HG03103 (cell line): Measurements from ENCODE around the gene AUTS2.
"Not testable (repeated sequence)": the region's sequence is repeated elsewhere in the genome, so short reads cannot be mapped to it uniquely, and the experiment has no call there.

ENCODE experiments used
- ATAC-seq: cut with Tn5 transposase; IDR thresholded peaks from one replicate; pipeline ENCODE4 v1.9.1; 2021; ENCODE audit warnings: low read depth; ENCODE audit not compliant: unreplicated experiment

Gene AUTS2

GRCh38 chr7:70729553-70730157 lies 1131.4 kb downstream of the AUTS2 start:
- ATAC-seq = not testable (repeated sequence)

GRCh38 chr7:70730451-70731110 lies 1132.3 kb downstream of the AUTS2 start:
- no peak for ATAC-seq

DNA sequence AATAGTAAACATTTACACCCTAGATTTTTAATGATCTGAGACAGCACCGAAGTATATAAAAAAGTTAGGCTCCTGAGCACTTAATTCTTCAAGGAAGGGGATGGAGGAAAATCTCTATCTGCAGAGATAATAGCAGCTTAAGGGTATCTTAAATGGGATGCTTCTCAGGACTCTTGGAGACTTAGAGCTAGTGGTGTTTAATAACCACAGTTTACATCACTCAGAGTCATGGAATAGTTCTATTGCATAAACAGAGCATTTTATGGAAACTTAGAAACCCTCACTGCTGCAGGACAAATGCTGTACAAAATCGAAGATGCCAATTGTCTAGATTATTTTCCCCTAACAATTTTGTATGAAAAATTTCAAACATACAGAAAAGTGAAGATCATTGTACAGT lies 1134.8 kb downstream of the AUTS2 start:
- no peak for ATAC-seq

DNA sequence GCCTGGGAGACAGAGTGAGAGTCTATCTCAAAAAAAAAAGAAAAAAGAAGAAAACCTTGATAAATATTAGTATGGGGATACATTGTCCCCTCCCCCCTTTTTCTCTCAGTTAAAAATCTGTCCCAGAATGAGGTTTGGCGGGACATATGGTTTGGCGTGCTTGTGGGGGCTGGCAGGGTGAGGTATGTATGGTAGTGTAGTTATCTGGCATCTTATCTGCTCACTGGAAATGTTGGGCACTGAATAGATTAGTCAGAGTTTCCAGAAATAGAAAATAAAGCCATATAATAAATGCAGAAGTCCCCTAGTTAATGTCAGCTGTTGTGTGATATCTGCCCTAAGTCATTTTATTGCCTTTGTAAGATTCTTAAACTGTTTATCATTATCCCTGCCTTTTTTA lies 1136.1 kb downstream of the AUTS2 start:
- ATAC-seq = no peak

GRCh38 chr7:70735313-70735712 lies 1137.0 kb downstream of the AUTS2 start:
- ATAC-seq = no peak

GRCh38 chr7:70736715-70737460 lies 1138.6 kb downstream of the AUTS2 start:
- no peak for ATAC-seq

- no peak for ATAC-seq
Measured at GRCh38 chr7:70738151-70738885, 1140.0 kb downstream of the AUTS2 start.

DNA sequence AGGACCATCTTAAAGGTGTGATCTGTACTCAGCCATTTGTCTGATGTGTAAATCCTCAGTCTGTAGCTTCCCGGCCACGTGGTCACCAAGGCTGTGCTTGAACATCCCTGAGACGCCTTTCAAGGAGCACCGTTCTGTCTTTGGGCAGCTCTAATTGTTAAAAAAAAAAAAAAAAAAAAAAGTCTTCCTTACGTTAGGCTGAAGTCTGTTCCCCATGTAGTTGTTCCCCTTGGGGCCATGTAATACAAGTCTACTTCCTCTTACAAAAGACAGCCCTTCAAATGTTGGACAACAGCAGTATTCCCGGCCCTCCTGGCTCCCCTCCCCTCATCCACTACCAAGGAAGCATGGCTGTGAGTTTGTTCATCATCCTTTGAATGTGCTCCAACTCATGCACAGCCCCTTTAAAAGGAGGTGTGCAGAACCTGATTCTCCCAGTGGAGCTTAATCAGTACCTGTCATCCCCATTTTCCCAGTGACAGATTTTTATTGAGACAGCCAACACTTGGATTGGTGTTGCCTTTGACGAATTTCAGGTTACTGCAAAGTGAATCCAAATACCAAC lies 1141.5 kb downstream of the AUTS2 start:
- ATAC-seq = no peak

GRCh38 chr7:70741666-70742065 lies 1143.4 kb downstream of the AUTS2 start:
- ATAC-seq = no peak

GRCh38 chr7:70743531-70744325 lies 1145.5 kb downstream of the AUTS2 start:
- no peak for ATAC-seq

DNA sequence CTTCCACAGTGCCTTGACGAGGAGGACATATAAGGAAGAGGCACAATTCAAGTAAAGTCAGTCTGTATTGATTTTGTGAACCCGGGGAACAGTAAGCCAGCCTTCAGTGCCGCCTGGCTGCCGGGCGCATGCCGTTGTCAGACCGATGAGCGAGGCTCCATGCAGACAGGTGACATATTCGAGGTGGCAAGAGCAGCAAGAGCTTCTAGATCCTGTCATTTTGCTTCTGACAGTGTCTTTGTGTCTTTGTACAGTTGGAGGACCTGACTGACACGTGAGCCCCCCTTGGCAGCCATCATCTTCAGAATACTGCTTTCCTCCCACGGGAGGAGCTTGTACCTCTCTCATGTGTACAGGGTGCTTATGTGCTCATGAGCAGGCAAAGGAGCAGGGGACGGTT lies 1146.2 kb downstream of the AUTS2 start:
- no peak for ATAC-seq

DNA sequence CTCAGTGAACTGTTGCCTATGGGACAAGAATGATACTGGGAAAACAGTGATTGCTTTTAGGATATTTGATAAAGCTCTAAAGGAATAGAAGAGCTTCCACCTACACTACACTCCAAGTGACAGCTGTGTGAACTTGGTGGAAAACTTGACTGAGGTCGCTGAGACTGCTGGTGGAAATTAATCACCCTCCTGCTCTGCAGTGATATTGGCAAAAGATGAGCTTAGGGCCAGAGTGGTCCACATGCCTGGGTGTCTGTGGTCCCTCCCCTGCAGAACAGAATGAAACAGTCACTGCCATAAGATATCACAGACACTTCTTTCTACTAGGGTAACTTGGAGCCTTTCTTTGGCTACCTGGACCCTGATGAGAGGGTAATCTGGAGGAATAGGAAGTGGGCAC lies 1151.6 kb downstream of the AUTS2 start:
- no peak for ATAC-seq

DNA sequence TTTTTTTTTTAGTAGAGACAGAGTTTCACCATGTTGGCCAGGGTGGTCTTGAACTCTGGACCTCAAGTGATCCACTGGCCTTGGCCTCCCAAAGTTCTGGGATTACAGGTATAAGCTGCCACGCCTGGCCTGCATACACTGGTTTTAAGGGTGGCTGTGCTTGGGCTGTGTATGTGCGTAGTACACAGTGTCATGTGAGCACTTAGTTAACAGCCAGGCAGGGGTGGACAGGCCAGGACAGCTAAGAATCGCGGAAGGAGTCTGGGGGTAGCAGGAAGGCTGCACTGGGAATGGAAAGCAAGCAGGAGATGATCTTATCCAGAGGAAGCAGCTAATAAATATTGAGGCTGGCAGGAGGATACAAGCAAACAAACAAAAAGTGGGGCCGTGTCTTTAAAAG lies 1153.6 kb downstream of the AUTS2 start:
- ATAC-seq = no peak

GRCh38 chr7:70752794-70753241 lies 1154.5 kb downstream of the AUTS2 start:
- ATAC-seq = no peak

GRCh38 chr7:70756789-70757188 lies 1158.5 kb downstream of the AUTS2 start:
- ATAC-seq = no peak

GRCh38 chr7:70758646-70759045 lies 1160.4 kb downstream of the AUTS2 start:
- no peak for ATAC-seq

DNA sequence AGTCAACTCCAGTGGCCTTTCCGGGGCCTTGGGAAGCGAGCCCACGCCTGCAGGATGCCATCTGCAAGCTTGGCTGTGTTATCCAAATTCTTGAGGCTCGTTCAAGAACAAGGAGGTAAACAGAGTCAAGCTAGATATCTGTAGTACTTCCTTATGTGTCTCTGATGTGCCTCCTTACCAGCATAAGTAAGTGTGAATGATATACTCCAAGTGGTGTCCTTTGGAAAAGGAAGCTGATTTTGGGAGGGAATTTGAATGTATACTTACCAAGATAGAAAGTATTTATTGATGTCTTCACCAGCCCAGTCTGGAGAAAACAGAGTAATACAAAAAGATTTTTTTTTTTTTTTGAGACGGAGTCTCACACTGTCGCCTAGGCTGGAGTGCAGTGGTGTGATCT lies 1161.4 kb downstream of the AUTS2 start:
- ATAC-seq = no peak

- no peak for ATAC-seq
Measured at GRCh38 chr7:70761711-70762328, 1163.5 kb downstream of the AUTS2 start.

GRCh38 chr7:70762696-70763095 lies 1164.4 kb downstream of the AUTS2 start:
- no peak for ATAC-seq
